Esophagus muscularis mucosa (tissue), 4 donors: ENCODE data around the gene CAPZA1. TPM values are rescaled to one million over a fixed set of nuclear protein-coding genes. Genes with fewer than 3 reads are reported as not detected.
A peak's percentile ranks its signal among the peaks of the same experiment; 100 is the strongest.

Source experiments
- DNase-seq: peaks from one replicate; pipeline ENCODE4 v3.0.0-alpha.2; 2017; ENCODE audit errors: extremely low spot score
- H3K27ac ChIP-seq, 4 donors: fragments of 200-600 bp; sonication (generic); replicated peaks in 1 of 4; 1 replicate in 3 of 4; 2 replicates in 1 of 4; pipeline ENCODE4 v1.5.1; 2016 to 2019; ENCODE audit warnings: mild to moderate bottlenecking in 1 of 4
- H3K27me3 ChIP-seq, 4 donors: fragments of 200-600 bp; sonication (generic); one replicate each; pipeline versions ENCODE4 v1.5.1 to v1.6.0; 2016 to 2019
- H3K36me3 ChIP-seq, 4 donors: fragments of 200-600 bp; sonication (generic); one replicate each; pipeline ENCODE4 v1.5.1; 2016 to 2019
- H3K4me1 ChIP-seq, 4 donors: fragments of 200-600 bp; sonication (generic); one replicate each; pipeline ENCODE4 v1.5.1; 2016 to 2019
- H3K4me3 ChIP-seq, 4 donors: fragments of 200-600 bp; sonication (generic); 1 replicate in 2 of 4; 2 replicates in 2 of 4; pipeline ENCODE4 v1.5.1; 2016 to 2019; ENCODE audit warnings: mild to moderate bottlenecking in 4 of 4, moderate library complexity in 1 of 4
- H3K9me3 ChIP-seq, 4 donors: fragments of 200-600 bp; sonication (generic); 1 replicate in 3 of 4; 2 replicates in 1 of 4; pipeline ENCODE4 v1.5.1; 2016 to 2019
- EP300 ChIP-seq: sonication (generic); formaldehyde crosslinking; IDR thresholded peaks from one replicate; pipeline ENCODE4 v1.6.1; 2017; ENCODE audit warnings: antibody characterized with exemption
- POLR2A ChIP-seq: fragments of 450-650 bp; IDR thresholded peaks from one replicate; pipeline ENCODE4 v1.6.1; 2017; ENCODE audit warnings: antibody characterized with exemption, moderate library complexity, mild to moderate bottlenecking, low read depth
- POLR2AphosphoS5 ChIP-seq, 2 donors: sonication (generic); formaldehyde crosslinking; IDR thresholded peaks; one replicate each; pipeline ENCODE4 v1.6.1; 2017; ENCODE audit warnings: antibody characterized with exemption in 2 of 2
- WGBS: methylation state at CpG from one replicate; pipeline ENCODE4 v1.1.5; 2018; 5-methylcytosine and 5-hydroxymethylcytosine counted together
- intact Hi-C: fragments of 100-400 bp; cut with DNase I; formaldehyde crosslinking; loops from one replicate; pipeline ENCODE4 v1.15.1; 2023
- total RNA-seq, 4 donors: library from RNA; depleted of rRNA; stranded (reverse); fragments of >200 nt; gene quantifications; one replicate each; pipeline versions ENCODE4 v1.1.0 to v1.2.1, GENCODE V29; 2016
- TF ChIP-seq, protein P1 (sequence below), 3 experiments: fragments of 200-600 bp in 2 of 3; fragments of 450-650 bp in 1 of 3; sonication (generic) in 2 of 3; IDR thresholded peaks; one replicate each; pipeline ENCODE4 v1.5.1; 2017 to 2019; ENCODE audit warnings: antibody characterized with exemption in 3 of 3, mild to moderate bottlenecking in 2 of 3, moderate library complexity in 1 of 3

The CAPZA1 gene
- total RNA-seq, 4 donors from 2014 or later: 61.9 to 77.5 (median 69.1) TPM

DNA sequence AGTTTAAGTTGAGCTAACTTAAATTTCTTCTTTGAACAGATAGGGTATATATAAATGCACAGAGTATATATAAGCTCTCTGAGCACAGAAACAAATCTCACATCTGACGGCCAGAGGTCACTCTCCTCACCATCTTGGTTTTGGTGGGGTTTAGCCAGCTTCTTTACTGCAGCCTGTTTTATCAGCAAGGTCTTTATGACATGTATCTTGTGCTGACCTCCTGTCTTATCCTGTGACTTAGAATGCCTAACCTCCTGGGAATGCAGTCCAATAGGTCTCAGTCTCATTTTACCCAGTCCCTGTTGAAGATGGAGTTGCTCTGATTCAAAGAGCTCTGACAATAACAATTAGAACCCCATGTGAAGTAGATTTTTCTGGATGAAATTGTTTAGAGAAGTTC is 53.2 kb downstream of the CAPZA1 start:
- H3K27ac ChIP-seq: peak overlapping the region in 3 of 4 donors; percentile 85 to 93 (median 93)

DNA sequence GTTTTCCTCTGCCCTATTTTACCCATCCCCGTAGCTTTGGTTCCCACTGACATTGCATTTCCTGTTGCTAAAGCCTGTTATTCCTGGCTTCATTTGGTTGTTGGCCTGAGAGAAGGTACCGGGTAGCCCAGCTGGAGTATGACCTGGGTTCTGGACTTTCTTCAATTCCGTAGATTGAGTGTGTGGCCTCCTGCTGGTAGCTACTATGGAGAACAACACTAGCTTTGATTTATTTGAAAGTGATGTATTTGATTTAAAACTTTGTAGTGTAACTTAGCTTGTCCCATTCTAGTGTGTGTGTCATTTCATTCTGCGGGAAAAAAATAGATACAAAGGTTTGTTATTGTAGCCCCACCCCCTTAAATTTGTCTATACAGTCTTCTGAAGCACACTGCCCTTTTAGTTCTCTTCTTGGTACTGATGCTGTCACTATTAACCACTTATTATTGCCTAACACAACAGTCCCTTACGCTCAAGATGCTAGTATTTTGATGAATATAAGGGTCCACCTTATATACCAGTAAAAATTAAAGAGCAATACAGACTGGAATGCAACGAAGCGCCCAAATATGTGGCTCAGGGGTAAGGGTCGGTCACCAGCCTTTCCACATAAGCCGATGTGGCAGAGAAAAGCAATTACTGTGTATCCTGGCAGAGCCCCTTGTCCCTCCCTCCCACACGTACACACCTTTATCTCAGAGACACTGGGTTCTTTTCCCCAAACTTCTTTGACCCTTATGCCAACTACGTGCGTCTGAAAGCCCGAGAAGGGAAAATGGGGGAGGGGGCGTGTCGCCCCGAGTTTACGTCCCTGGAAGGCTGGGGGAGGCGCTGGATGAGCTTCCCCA is 54.2 kb downstream of the CAPZA1 start:
- Histone ChIP-seq H3K27me3 (no peaks in the 10 kb centered on the region), H3K9me3 (no peaks in the 10 kb centered on the region), H3K27ac (peak overlapping the region; percentile 85 to 93 (median 91)), H3K4me3 (peak overlapping the region; percentile 63 to 96 (median 71)), H3K36me3 (peaks cover 12 to 32% (median 24%) of the 10 kb centered on the region in 4 donors), H3K4me1 (peaks cover 24 to 37% (median 32%) of the 10 kb centered on the region in 4 donors)
- no peak for DNase-seq
- intact Hi-C loops: loop anchor here (5.0 kb wide), 1 partner anchor 33 kb away; the partner anchor contains the start of gene RHOC
- WGBS: 3% methylated on average over 17 of the region's 18 CpGs
- TF ChIP-seq POLR2AphosphoS5 (IDR thresholded peaks at IDR 0.05): no peak
- TF ChIP-seq, protein P1, sequence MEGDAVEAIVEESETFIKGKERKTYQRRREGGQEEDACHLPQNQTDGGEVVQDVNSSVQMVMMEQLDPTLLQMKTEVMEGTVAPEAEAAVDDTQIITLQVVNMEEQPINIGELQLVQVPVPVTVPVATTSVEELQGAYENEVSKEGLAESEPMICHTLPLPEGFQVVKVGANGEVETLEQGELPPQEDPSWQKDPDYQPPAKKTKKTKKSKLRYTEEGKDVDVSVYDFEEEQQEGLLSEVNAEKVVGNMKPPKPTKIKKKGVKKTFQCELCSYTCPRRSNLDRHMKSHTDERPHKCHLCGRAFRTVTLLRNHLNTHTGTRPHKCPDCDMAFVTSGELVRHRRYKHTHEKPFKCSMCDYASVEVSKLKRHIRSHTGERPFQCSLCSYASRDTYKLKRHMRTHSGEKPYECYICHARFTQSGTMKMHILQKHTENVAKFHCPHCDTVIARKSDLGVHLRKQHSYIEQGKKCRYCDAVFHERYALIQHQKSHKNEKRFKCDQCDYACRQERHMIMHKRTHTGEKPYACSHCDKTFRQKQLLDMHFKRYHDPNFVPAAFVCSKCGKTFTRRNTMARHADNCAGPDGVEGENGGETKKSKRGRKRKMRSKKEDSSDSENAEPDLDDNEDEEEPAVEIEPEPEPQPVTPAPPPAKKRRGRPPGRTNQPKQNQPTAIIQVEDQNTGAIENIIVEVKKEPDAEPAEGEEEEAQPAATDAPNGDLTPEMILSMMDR (IDR thresholded peaks at IDR 0.05): peak; percentile 29 to 56 (median 54)

More for the DNA sequence above, 53.2 kb downstream of the CAPZA1 start:
- no peak overlapping the region for H3K4me3 ChIP-seq
- H3K27me3 ChIP-seq: no peaks in the 10 kb centered on the region
- no peak for DNase-seq
- 87% methylated on average over 1 of the region's 1 CpG for WGBS
- no peak for TF ChIP-seq POLR2A
- TF ChIP-seq EP300: no peak
- TF ChIP-seq, protein P1 (IDR thresholded peaks at IDR 0.05): no peak
- intact Hi-C loops: loop anchor here (5.0 kb wide), 1 partner anchor 34 kb away; the partner anchor contains the start of gene RHOC
- peaks cover 24 to 33% (median 31%) of the 10 kb centered on the region in 4 donors for H3K4me1 ChIP-seq
- peaks cover 18 to 42% (median 33%) of the 10 kb centered on the region in 4 donors for H3K36me3 ChIP-seq
- no peaks in the 10 kb centered on the region for H3K9me3 ChIP-seq

DNA sequence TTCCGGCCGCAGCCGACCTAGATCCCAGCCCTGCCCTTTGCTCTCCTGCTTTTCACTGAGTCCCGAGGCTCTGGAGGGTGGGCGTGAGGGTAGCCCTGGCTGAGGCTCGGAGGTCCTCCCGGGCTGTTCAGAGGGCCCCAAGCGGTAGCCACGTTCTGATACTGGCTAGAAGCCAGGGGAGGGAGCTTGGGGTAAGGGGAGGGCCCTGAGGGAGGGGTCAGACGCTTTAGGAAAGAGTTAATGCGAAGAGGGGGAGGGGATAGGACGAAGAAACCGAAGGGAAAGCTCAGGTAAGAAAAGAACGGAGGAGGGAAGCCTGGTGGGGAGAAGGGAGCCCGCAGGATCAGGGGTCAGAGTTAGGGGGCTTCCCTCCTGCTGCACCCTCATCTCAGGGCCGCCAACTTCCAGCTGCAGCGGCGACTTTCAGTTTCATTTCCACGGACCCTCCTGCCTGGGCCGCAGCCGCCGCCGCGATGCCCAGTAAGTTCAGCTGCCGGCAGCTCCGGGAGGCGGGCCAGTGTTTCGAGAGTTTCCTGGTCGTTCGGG is 54.9 kb downstream of the CAPZA1 start, which contains the start of gene MOV10:
Gene MOV10 (plus strand): TSS at position 220 of the 546 bp plus-strand sequence. CDS start 254 bp downstream, at position 474.
- peak within 1 kb of the TSS; percentile 63 to 96 (median 71) for H3K4me3 ChIP-seq
- no peaks in the 10 kb centered on the region for H3K9me3 ChIP-seq
- intact Hi-C loops: loop anchor here (5.0 kb wide), 1 partner anchor 33 kb away; the partner anchor contains the start of gene RHOC
- WGBS: 1% methylated on average over 24 of the region's 30 CpGs
- H3K4me1 ChIP-seq: peaks cover 24 to 37% (median 32%) of the 10 kb centered on the region in 4 donors
- H3K27me3 ChIP-seq: no peaks in the 10 kb centered on the region
- no peak for TF ChIP-seq EP300
- no peak for TF ChIP-seq POLR2A
- TF ChIP-seq, protein P1 (IDR thresholded peaks at IDR 0.05): no peak
- peak; percentile 31 to 48 for TF ChIP-seq POLR2AphosphoS5 (IDR thresholded peaks at IDR 0.05)
- peak; percentile 95 for DNase-seq
- H3K36me3 ChIP-seq: peaks cover 10 to 25% (median 17%) of the 10 kb centered on the region in 4 donors
- peak within 1 kb of the TSS; percentile 85 to 93 (median 91) for H3K27ac ChIP-seq

DNA sequence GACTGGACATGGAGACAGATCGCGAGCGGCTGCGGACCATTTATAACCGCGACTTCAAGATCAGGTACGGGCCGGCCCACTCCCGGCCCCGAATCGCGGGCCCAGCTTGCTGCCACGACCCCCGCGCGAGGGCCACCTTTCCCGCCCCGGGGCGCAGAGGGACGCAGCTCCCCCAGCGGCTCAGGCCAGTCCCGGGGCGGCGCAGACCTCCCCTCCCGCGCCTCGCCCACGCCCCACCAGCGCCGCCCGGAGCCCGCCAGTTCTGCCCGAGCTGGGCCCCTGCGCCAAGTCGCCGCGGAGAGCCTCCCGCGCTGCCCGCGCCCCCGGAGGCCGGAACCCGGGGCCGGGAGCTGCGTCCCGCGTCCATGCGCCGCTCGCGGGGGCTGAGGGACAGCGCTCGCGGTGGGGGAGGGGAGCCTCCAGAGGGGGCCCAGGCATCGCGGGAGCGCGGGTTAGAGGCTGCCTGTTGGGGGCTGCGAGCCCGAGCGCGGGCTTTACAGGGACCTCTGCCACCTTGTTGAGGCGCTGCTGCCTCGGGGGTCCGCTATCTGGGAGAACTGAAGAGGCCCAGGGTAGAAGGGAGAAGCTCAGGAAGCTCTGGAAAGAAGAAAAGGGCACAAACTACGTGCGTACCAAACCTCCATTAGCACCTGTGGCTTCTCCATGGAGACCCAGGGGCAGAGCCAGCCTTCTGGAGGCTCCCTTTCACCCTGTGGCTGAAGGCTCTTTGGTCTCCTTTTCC is 55.5 kb downstream of the CAPZA1 start:
- Histone ChIP-seq H3K4me3 (peak overlapping the region; percentile 63 to 96 (median 71)), H3K4me1 (peaks cover 24 to 37% (median 32%) of the 10 kb centered on the region in 4 donors), H3K9me3 (no peaks in the 10 kb centered on the region), H3K27ac (peak overlapping the region; percentile 85 to 93 (median 91)), H3K36me3 (peaks cover 4 to 18% (median 11%) of the 10 kb centered on the region in 4 donors), H3K27me3 (no peaks in the 10 kb centered on the region)
- intact Hi-C loops: loop anchor here (5.0 kb wide), 1 partner anchor 32 kb away; the partner anchor contains the start of gene RHOC
- TF ChIP-seq EP300 (no peak), POLR2AphosphoS5 (IDR thresholded peaks at IDR 0.05) (no peak), POLR2A (no peak)
- TF ChIP-seq, protein P1 (IDR thresholded peaks at IDR 0.05): peak; percentile 23 to 27 (median 24)
- no peak for DNase-seq
- whole genome bisulfite sequencing: 0% methylated on average over 4 of the region's 68 CpGs
